Esophagus squamous epithelium (tissue), 4 donors: ENCODE data around the gene PGA3.
"Not testable (repeated sequence)": the region's sequence is repeated elsewhere in the genome, so short reads cannot be mapped to it uniquely, and the experiment has no call there.

Experiments used
- POLR2A ChIP-seq, 4 donors: fragments of 450-650 bp; IDR thresholded peaks; one replicate each; pipeline ENCODE4 v1.6.1; 2017; ENCODE audit warnings: antibody characterized with exemption in 4 of 4, mild to moderate bottlenecking in 4 of 4, moderate library complexity in 3 of 4
- TF ChIP-seq, protein P1 (sequence below), 6 experiments: fragments of 450-650 bp in 4 of 6; fragments of 200-600 bp in 2 of 6; sonication (generic) in 2 of 6; IDR thresholded peaks; one replicate each; pipeline ENCODE4 v1.5.1; 2016 to 2019; ENCODE audit warnings: antibody characterized with exemption in 6 of 6, mild to moderate bottlenecking in 4 of 6, moderate library complexity in 4 of 6

DNA sequence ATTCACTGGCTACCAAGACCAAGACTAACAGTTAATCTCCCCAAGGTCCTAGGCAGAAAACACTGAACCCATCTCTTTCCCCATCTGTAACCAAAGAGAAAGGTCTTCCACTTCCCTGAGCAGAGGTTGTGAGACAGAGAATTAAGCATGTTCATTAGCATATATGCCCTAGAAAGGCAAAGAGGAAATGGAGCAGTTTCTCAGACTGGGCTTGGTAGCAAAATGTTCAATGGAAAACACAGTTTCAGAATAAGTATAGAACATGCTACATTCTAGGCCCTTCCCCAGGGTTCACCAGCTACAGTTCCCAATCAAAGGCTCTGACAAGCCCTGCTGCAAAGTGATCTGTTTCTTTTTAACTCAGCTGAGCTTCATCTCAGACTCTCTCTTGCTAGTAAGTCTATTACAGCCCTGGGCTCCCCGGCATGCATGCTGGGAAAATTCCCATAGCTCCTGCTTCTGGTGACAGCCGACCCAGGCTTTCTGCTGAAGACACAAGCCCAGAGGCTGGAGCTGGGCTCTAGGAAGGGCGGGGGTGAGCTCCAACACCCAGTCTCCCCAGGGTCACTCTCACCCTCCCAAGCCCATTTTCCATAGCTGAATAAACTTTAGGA is 10.5 kb downstream of the PGA3 start:
- TF ChIP-seq, protein P1, sequence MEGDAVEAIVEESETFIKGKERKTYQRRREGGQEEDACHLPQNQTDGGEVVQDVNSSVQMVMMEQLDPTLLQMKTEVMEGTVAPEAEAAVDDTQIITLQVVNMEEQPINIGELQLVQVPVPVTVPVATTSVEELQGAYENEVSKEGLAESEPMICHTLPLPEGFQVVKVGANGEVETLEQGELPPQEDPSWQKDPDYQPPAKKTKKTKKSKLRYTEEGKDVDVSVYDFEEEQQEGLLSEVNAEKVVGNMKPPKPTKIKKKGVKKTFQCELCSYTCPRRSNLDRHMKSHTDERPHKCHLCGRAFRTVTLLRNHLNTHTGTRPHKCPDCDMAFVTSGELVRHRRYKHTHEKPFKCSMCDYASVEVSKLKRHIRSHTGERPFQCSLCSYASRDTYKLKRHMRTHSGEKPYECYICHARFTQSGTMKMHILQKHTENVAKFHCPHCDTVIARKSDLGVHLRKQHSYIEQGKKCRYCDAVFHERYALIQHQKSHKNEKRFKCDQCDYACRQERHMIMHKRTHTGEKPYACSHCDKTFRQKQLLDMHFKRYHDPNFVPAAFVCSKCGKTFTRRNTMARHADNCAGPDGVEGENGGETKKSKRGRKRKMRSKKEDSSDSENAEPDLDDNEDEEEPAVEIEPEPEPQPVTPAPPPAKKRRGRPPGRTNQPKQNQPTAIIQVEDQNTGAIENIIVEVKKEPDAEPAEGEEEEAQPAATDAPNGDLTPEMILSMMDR (IDR thresholded peaks at IDR 0.05), result not testable (repeated sequence)
- TF ChIP-seq POLR2A (IDR thresholded peaks at IDR 0.05), result not testable (repeated sequence)
